HepG2 (cell line): ENCODE results near the gene NEMF. TPM values are rescaled to one million over a fixed set of nuclear protein-coding genes. Genes with fewer than 3 reads are reported as not detected.

Source experiments
- ATAC-seq: fragments of 200-7000 bp; cut with Tn5 transposase; 3 replicates; pipeline ENCODE4 v1.9.1; 2020; ENCODE audit warnings: mild to moderate bottlenecking, moderate library complexity
- BruUV-seq: library from RNA; stranded (reverse); fragments of 400-500 nt; replicated peaks from 2 replicates; lab custom pipeline; 2021; lab: Mats Ljungman, UMichigan
- CTCF ChIA-PET: fragments of 300-600 bp; formaldehyde crosslinking; extraction: SDS; loops from one replicate; lab custom pipeline; 2021; ENCODE audit warnings: low total read pairs, inconsistent platforms, low intra/inter-chr PET ratio; lab: Yijun Ruan, JAX
- POLR2A ChIA-PET: fragments of 350-600 bp; sonication (Branson Sonifier 250); formaldehyde crosslinking; loops from one replicate; lab custom pipeline; 2020; ENCODE audit warnings: antibody characterized with exemption, inconsistent platforms; lab: Yijun Ruan, JAX
- DNase-seq: peaks from one replicate; pipeline ENCODE4 v3.0.0-alpha.2; 2015; ENCODE audit warnings: low spot score
- FAIRE-seq: peaks from 3 replicates; lab custom pipeline; 2011; peaks lifted over from hg19 to GRCh38; lab: Jason Lieb, UNC
- H2AFZ ChIP-seq: one replicate; pipeline ENCODE4 v1.6.1; 2011; ENCODE audit warnings: low read length, inconsistent platforms
- H3K27ac ChIP-seq: fragments of 300-600 bp; 3 replicates; pipeline ENCODE4 v1.8.0; 2011; ENCODE audit warnings: mixed run types, mild to moderate bottlenecking, mixed read lengths, low read length, inconsistent platforms; ENCODE audit not compliant: insufficient read depth; ENCODE audit errors: extremely low read length
- H3K27me3 ChIP-seq, 2 experiments: fragments of 200-600 bp in 1 of 2; 2 replicates in 1 of 2; 3 replicates in 1 of 2; pipeline versions ENCODE4 v1.6.0 to v1.8.0; 2011; ENCODE audit warnings: low read length in 2 of 2, mild to moderate bottlenecking in 2 of 2, moderate library complexity in 2 of 2, inconsistent platforms in 1 of 2; ENCODE audit not compliant: insufficient read depth in 2 of 2, control insufficient read depth in 1 of 2
- H3K36me3 ChIP-seq, 2 experiments: fragments of 200-600 bp in 1 of 2; replicated peaks in 1 of 2; 2 replicates in 1 of 2; 3 replicates in 1 of 2; pipeline versions ENCODE4 v1.5.1 to v1.8.0; 2011; ENCODE audit warnings: low read length in 2 of 2, inconsistent platforms in 1 of 2; ENCODE audit not compliant: insufficient read depth in 2 of 2, control insufficient read depth in 1 of 2
- H3K4me1 ChIP-seq: 2 replicates; pipeline ENCODE4 v1.5.1; 2012; ENCODE audit warnings: low read length, inconsistent platforms; ENCODE audit not compliant: insufficient read depth
- H3K4me2 ChIP-seq: 2 replicates; pipeline ENCODE4 v1.6.0; 2011; ENCODE audit warnings: low read depth, low read length, inconsistent platforms
- H3K4me3 ChIP-seq, 3 experiments: fragments of 200-600 bp in 1 of 3; sonication (generic), shearing (Covaris generic) in 1 of 3; replicated peaks in 1 of 3; 2 replicates each; pipeline ENCODE4 v1.5.1; 2011 to 2016; ENCODE audit warnings: low read length in 3 of 3, inconsistent platforms in 2 of 3, low read depth in 2 of 3, mild to moderate bottlenecking in 2 of 3, control low read depth in 1 of 3, mixed read lengths in 1 of 3; ENCODE audit not compliant: insufficient read depth in 1 of 3
- H3K79me2 ChIP-seq: one replicate; pipeline ENCODE4 v1.6.1; 2011; ENCODE audit warnings: low read length, inconsistent platforms; ENCODE audit not compliant: insufficient read depth
- H3K9ac ChIP-seq: 2 replicates; pipeline ENCODE4 v1.6.0; 2011; ENCODE audit warnings: mild to moderate bottlenecking, low read depth, low read length, inconsistent platforms; ENCODE audit not compliant: insufficient read depth
- H3K9me3 ChIP-seq: 2 replicates; pipeline ENCODE4 v1.5.1; 2012; ENCODE audit warnings: mild to moderate bottlenecking, low read length
- H4K20me1 ChIP-seq: 2 replicates; pipeline ENCODE4 v1.6.0; 2011; ENCODE audit warnings: inconsistent platforms, mild to moderate bottlenecking, low read length, moderate library complexity; ENCODE audit not compliant: insufficient read depth
- ATF7 ChIP-seq, 2 experiments: fragments of 450-650 bp in 1 of 2; sonication (generic) in 1 of 2; formaldehyde crosslinking in 1 of 2; IDR thresholded peaks; 2 replicates each; pipeline versions ENCODE4 v1.4.0 to v1.6.1; 2016 to 2020; ENCODE audit warnings: antibody characterized with exemption in 1 of 2, mild to moderate bottlenecking in 1 of 2, missing genetic modification reagents in 1 of 2
- CENPX ChIP-seq: sonication (generic); formaldehyde crosslinking; IDR thresholded peaks from 2 replicates; pipeline ENCODE4 v1.9.0; 2021; ENCODE audit warnings: mild to moderate bottlenecking, missing genetic modification reagents, moderate library complexity
- KMT2B ChIP-seq: IDR thresholded peaks from 2 replicates; pipeline ENCODE4 v1.6.1; 2016; ENCODE audit warnings: missing genetic modification reagents, missing compliant biosample characterization
- MIER2 ChIP-seq: IDR thresholded peaks from 2 replicates; pipeline ENCODE4 v1.6.1; 2016; ENCODE audit warnings: missing biosample characterization, missing genetic modification reagents
- NFATC3 ChIP-seq: sonication (generic); formaldehyde crosslinking; IDR thresholded peaks from 2 replicates; pipeline ENCODE4 v1.5.1; 2020; ENCODE audit warnings: mild to moderate bottlenecking, missing genetic modification reagents
- RXRA ChIP-seq: sonication (generic); formaldehyde crosslinking; IDR thresholded peaks from 2 replicates; pipeline ENCODE4 v1.5.1; 2020; ENCODE audit warnings: missing genetic modification reagents
- TGIF2 ChIP-seq: IDR thresholded peaks from 2 replicates; pipeline ENCODE4 v1.6.1; 2016; ENCODE audit warnings: control low read depth, missing compliant biosample characterization
- ZC3H4 ChIP-seq: sonication (generic); formaldehyde crosslinking; IDR thresholded peaks from 2 replicates; pipeline ENCODE4 v1.4.0; 2020; ENCODE audit warnings: missing genetic modification reagents, borderline replicate concordance
- ZNF768 ChIP-seq: sonication (generic); formaldehyde crosslinking; IDR thresholded peaks from 2 replicates; pipeline ENCODE4 v1.4.0; 2020; ENCODE audit warnings: missing genetic modification reagents
- ZNF780A ChIP-seq: sonication (generic); formaldehyde crosslinking; IDR thresholded peaks from 2 replicates; pipeline ENCODE4 v1.8.0; 2022; ENCODE audit warnings: mild to moderate bottlenecking, missing genetic modification reagents, moderate library complexity
- ZNF782 ChIP-seq: sonication (generic); formaldehyde crosslinking; IDR thresholded peaks from 2 replicates; pipeline ENCODE4 v1.4.0; 2020; ENCODE audit warnings: missing genetic modification reagents, mild to moderate bottlenecking, borderline replicate concordance
- ZNF790 ChIP-seq: sonication (generic); formaldehyde crosslinking; IDR thresholded peaks from 2 replicates; pipeline ENCODE4 v1.8.0; 2022; ENCODE audit warnings: missing genetic modification reagents, mild to moderate bottlenecking, borderline replicate concordance
- ZSCAN21 ChIP-seq: sonication (generic); formaldehyde crosslinking; IDR thresholded peaks from 2 replicates; pipeline ENCODE4 v1.8.0; 2022; ENCODE audit warnings: mild to moderate bottlenecking, missing genetic modification reagents, moderate library complexity, borderline replicate concordance
- WGBS: methylation state at CpG from one replicate; pipeline ENCODE4 v1.1.6; 2017; ENCODE audit warnings: low lambda C conversion rate; 5-methylcytosine and 5-hydroxymethylcytosine counted together
- in situ Hi-C: cut with HindIII; loops from 2 replicates; pipeline ENCODE4 v1.10.0; 2017; ENCODE audit warnings: low pct_unique_long_range_greater_than_20kb; ENCODE audit not compliant: extremely low pct_ligation_motif_present
- intact Hi-C: fragments of 100-400 bp; cut with micrococcal nuclease; formaldehyde crosslinking; loops from one replicate; pipeline ENCODE4 v1.10.0; 2022; ENCODE audit not compliant: unreplicated experiment
- polyA plus RNA-seq, 8 experiments: library from polyadenylated mRNA; depleted of rRNA in 3 of 8; stranded (reverse) in 7 of 8; unstranded in 1 of 8; fragments of >200 nt; fragmentation: Illumina TruSeq in 4 of 8; extraction: Trizol in 4 of 8; gene quantifications; 2 replicates each; pipeline versions ENCODE4 v1.2.1 to v1.2.3, GENCODE V29; 2011 to 2016; ENCODE audit warnings: low read depth in 4 of 8, missing spikeins in 1 of 8, mixed read lengths in 1 of 8; ENCODE audit not compliant: insufficient read depth in 1 of 8
- total RNA-seq, 5 experiments: library from RNA; depleted of rRNA; stranded (reverse); fragments of >200 nt; fragmentation: Illumina TruSeq; extraction: Trizol; gene quantifications; 2 replicates each; pipeline ENCODE4 v1.2.3, GENCODE V29; 2016; ENCODE audit warnings: low read depth in 1 of 5
- TF ChIP-seq, protein P1 (sequence below): sonication (generic); formaldehyde crosslinking; conservative IDR thresholded peaks from 2 replicates; pipeline ENCODE4 v1.4.0; 2020; ENCODE audit warnings: missing genetic modification reagents

NEMF gene
- total and polyA plus RNA-seq, 2 of the 13 experiments (the other 11 are each of a cell fraction or from before 2014, with no cell fraction given) = 21.3 to 57.9 TPM

DNA sequence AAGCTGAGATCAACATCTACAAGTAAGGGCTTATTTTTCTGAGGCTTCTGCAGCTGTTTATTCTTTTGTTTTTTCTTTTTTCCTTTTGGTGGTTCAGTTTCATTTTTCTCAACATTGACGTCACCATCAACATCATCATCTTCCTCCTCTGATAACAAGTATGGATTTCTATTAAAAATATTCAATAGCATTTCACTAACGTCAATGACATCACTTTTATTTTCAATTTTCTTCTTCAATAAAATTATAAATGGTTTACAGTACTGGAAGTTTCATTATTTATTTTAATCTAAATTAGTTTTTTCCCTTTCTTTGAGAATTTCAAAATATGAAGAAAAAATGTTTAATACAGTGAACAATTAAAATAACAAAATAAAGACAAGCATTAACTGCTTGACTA lies 23.9 kb downstream of the NEMF start:
- FAIRE-seq = no peak
- H3K36me3 ChIP-seq = peaks cover 10 to 72% of the 10 kb centered on the region in 2 experiments
- no peak overlapping the region for H3K4me2 ChIP-seq
- H4K20me1 ChIP-seq = no peaks in the 10 kb centered on the region
- no peak for DNase-seq
- in situ Hi-C loops = no loop called here
- H3K9ac ChIP-seq = no peak overlapping the region
- TF ChIP-seq TGIF2 (CRISPR knock-in tag) (no peak), MIER2 (CRISPR knock-in tag) (no peak), ZC3H4 (CRISPR knock-in tag) (no peak), ZNF768 (CRISPR knock-in tag) (no peak), ATF7 (IDR thresholded peaks at IDR 0.05) (peak; percentile 77), ATF7 (CRISPR knock-in tag; IDR thresholded peaks at IDR 0.05) (no peak)
- H3K4me1 ChIP-seq = no peaks in the 10 kb centered on the region
- POLR2A ChIA-PET = interaction anchor here (1.0 to 1.2 kb wide), 2 partner anchors 24 to 195 kb away, joined by 3 read pairs; partner anchors contain the start of gene NEMF
- BruUV-seq = no TSS peak
- CTCF ChIA-PET = no interaction called here
- no peak overlapping the region for H2AFZ ChIP-seq
- no peaks in the 10 kb centered on the region for H3K27me3 ChIP-seq
- ATAC-seq = no peak
- no peaks in the 10 kb centered on the region for H3K9me3 ChIP-seq
- whole genome bisulfite sequencing = 95% methylated on average over 2 of the region's 2 CpGs
- H3K27ac ChIP-seq = no peak overlapping the region
- intact Hi-C loops = no loop called here
- H3K79me2 ChIP-seq = no peaks in the 10 kb centered on the region
- H3K4me3 ChIP-seq = no peak overlapping the region

DNA sequence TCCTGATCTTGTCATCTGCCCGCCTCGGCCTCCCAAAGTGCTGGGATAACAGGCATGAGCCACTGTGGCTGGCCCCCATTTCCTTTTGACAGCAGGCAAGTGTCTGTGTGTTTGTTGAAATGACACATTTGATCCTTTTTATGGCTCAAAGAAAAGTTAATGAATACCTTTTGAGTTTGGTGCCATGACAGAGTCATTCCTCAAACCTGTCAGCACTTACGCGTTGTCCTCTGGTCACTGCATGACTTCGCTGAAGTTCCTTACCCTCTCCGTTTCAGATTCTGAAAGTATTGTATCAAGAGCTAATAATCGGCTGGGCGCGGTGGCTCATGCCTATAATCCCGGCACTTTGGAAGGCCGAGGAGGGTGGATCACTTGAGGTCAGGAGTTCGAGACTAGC lies 32.4 kb downstream of the NEMF start:
- Histone ChIP-seq H2AFZ (no peak overlapping the region), H3K36me3 (peaks cover 10 to 53% of the 10 kb centered on the region in 2 experiments), H3K4me1 (peaks cover 11% of the 10 kb centered on the region), H3K27ac (no peak overlapping the region), H3K79me2 (no peaks in the 10 kb centered on the region), H4K20me1 (no peaks in the 10 kb centered on the region), H3K4me2 (no peak overlapping the region), H3K4me3 (no peak overlapping the region), H3K9ac (no peak overlapping the region), H3K27me3 (no peaks in the 10 kb centered on the region), H3K9me3 (no peaks in the 10 kb centered on the region)
- no TSS peak for BruUV-seq
- intact Hi-C loops = no loop called here
- ChIA-PET CTCF (no interaction called here), POLR2A (no interaction called here)
- in situ Hi-C loops = no loop called here
- FAIRE-seq = no peak
- DNase-seq = no peak
- 98% methylated on average over 12 of the region's 12 CpGs for WGBS
- ATAC-seq = no peak
- no peak for TF ChIP-seq RXRA
- no peak for TF ChIP-seq NFATC3 (CRISPR knock-in tag)
- TF ChIP-seq ZNF782 (CRISPR knock-in tag) = no peak
- no peak for TF ChIP-seq ZNF790 (CRISPR knock-in tag)
- TF ChIP-seq, protein P1, sequence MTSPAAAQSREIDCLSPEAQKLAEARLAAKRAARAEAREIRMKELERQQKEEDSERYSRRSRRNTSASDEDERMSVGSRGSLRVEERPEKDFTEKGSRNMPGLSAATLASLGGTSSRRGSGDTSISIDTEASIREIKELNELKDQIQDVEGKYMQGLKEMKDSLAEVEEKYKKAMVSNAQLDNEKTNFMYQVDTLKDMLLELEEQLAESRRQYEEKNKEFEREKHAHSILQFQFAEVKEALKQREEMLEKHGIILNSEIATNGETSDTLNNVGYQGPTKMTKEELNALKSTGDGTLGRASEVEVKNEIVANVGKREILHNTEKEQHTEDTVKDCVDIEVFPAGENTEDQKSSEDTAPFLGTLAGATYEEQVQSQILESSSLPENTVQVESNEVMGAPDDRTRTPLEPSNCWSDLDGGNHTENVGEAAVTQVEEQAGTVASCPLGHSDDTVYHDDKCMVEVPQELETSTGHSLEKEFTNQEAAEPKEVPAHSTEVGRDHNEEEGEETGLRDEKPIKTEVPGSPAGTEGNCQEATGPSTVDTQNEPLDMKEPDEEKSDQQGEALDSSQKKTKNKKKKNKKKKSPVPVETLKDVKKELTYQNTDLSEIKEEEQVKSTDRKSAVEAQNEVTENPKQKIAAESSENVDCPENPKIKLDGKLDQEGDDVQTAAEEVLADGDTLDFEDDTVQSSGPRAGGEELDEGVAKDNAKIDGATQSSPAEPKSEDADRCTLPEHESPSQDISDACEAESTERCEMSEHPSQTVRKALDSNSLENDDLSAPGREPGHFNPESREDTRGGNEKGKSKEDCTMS (CRISPR knock-in tag) = no peak
- TF ChIP-seq ZSCAN21 = no peak
- TF ChIP-seq ZNF780A (CRISPR knock-in tag) = no peak
- no peak for TF ChIP-seq KMT2B
- no peak for TF ChIP-seq CENPX (CRISPR knock-in tag)
